GM23338 (cell line): ENCODE results near the gene IGFBP4. TPM values are rescaled to one million over a fixed set of nuclear protein-coding genes. Genes with fewer than 3 reads are reported as not detected.
A peak's percentile ranks its signal among the peaks of the same experiment; 100 is the strongest.

ENCODE experiments used
- ATAC-seq: fragments of 200-7000 bp; cut with Tn5 transposase; 3 replicates; pipeline ENCODE4 v1.9.1; 2020
- DNase-seq: peaks from one replicate; pipeline ENCODE4 v3.0.0-alpha.2; 2015; ENCODE audit warnings: low spot score
- H2AFZ ChIP-seq: fragments of 200-600 bp; sonication (generic); 2 replicates; pipeline ENCODE4 v1.8.0; 2016; ENCODE audit warnings: antibody characterized with exemption, mild to moderate bottlenecking, moderate library complexity
- H3F3A ChIP-seq: fragments of 200-600 bp; sonication (generic); replicated peaks from 2 replicates; pipeline ENCODE4 v1.8.0; 2017; ENCODE audit warnings: antibody characterized with exemption, mixed run types, low read depth
- H3K27ac ChIP-seq: fragments of 200-600 bp; sonication (generic); 2 replicates; pipeline ENCODE4 v1.6.1; 2016; ENCODE audit warnings: low read depth
- H3K27me3 ChIP-seq: fragments of 200-600 bp; sonication (generic); 2 replicates; pipeline ENCODE4 v1.8.0; 2016; ENCODE audit warnings: mild to moderate bottlenecking, mixed run types, moderate library complexity; ENCODE audit not compliant: insufficient read depth
- H3K36me3 ChIP-seq: fragments of 200-600 bp; sonication (generic); 2 replicates; pipeline ENCODE4 v1.8.0; 2016; ENCODE audit warnings: mild to moderate bottlenecking; ENCODE audit not compliant: insufficient read depth
- H3K4me1 ChIP-seq: fragments of 200-600 bp; sonication (generic); 2 replicates; pipeline ENCODE4 v1.8.0; 2016; ENCODE audit warnings: mild to moderate bottlenecking, moderate library complexity; ENCODE audit not compliant: insufficient read depth
- H3K4me2 ChIP-seq: fragments of 200-600 bp; sonication (generic); 2 replicates; pipeline ENCODE4 v1.7.1; 2017; ENCODE audit warnings: mixed run types
- H3K4me3 ChIP-seq: fragments of 200-600 bp; sonication (generic); 2 replicates; pipeline ENCODE4 v1.6.1; 2016; ENCODE audit warnings: mixed run types
- H3K79me2 ChIP-seq: fragments of 200-600 bp; sonication (generic); replicated peaks from 2 replicates; pipeline ENCODE4 v1.8.0; 2017; ENCODE audit warnings: mild to moderate bottlenecking; ENCODE audit not compliant: insufficient read depth
- H3K9me2 ChIP-seq: fragments of 200-600 bp; sonication (generic); 2 replicates; pipeline ENCODE4 v1.8.0; 2017; ENCODE audit not compliant: insufficient read depth
- H4K20me1 ChIP-seq: fragments of 200-600 bp; sonication (generic); replicated peaks from 2 replicates; pipeline ENCODE4 v1.8.0; 2017; ENCODE audit warnings: mild to moderate bottlenecking; ENCODE audit not compliant: insufficient read depth
- H3K27ac Mint-ChIP-seq: 2 replicates; pipeline ENCODE4 v1.8.0; 2020; ENCODE audit warnings: inconsistent platforms, mild to moderate bottlenecking, moderate library complexity, mixed read lengths
- H3K27me3 Mint-ChIP-seq: 3 replicates; pipeline ENCODE4 v1.8.0; 2022; ENCODE audit warnings: low read depth, mild to moderate bottlenecking, moderate library complexity, mixed read lengths, inconsistent platforms; ENCODE audit not compliant: insufficient read depth, poor library complexity
- H3K36me3 Mint-ChIP-seq: 3 replicates; pipeline ENCODE4 v1.8.0; 2021; ENCODE audit warnings: low read depth, mild to moderate bottlenecking, inconsistent platforms, moderate library complexity, mixed read lengths
- H3K4me1 Mint-ChIP-seq: 3 replicates; pipeline ENCODE4 v1.8.0; 2020; ENCODE audit warnings: mild to moderate bottlenecking, inconsistent platforms, mixed read lengths
- H3K4me3 Mint-ChIP-seq: 3 replicates; pipeline ENCODE4 v1.8.0; 2021; ENCODE audit warnings: moderate library complexity, mild to moderate bottlenecking, inconsistent platforms, mixed read lengths
- H3K9me3 Mint-ChIP-seq: 3 replicates; pipeline ENCODE4 v1.8.0; 2020; ENCODE audit warnings: moderate library complexity, mild to moderate bottlenecking, inconsistent platforms, mixed read lengths
- CREB1 ChIP-seq: fragments of 250-450 bp; sonication (Bioruptor Pico); IDR thresholded peaks from 2 replicates; pipeline ENCODE4 v1.5.0; 2020; ENCODE audit warnings: low read depth, mild to moderate bottlenecking, moderate library complexity
- EZH2 ChIP-seq: fragments of 200-600 bp; sonication (generic); IDR thresholded peaks from one replicate; pipeline ENCODE4 v1.8.0; 2017; ENCODE audit warnings: antibody characterized with exemption, mild to moderate bottlenecking, low read depth; ENCODE audit not compliant: unreplicated experiment
- EZH2phosphoT487 ChIP-seq: fragments of 200-600 bp; sonication (generic); IDR thresholded peaks from one replicate; pipeline ENCODE4 v1.8.1; 2018; ENCODE audit warnings: antibody characterized with exemption; ENCODE audit not compliant: unreplicated experiment
- JUNB ChIP-seq: IDR thresholded peaks from one replicate; pipeline ENCODE4 v1.6.1; 2016; ENCODE audit warnings: antibody characterized with exemption; ENCODE audit not compliant: unreplicated experiment
- NANOG ChIP-seq: IDR thresholded peaks from 2 replicates; pipeline ENCODE4 v1.6.1; 2016; ENCODE audit warnings: antibody characterized with exemption, borderline replicate concordance
- POLR2AphosphoS5 ChIP-seq: IDR thresholded peaks from 2 replicates; pipeline ENCODE4 v1.6.1; 2016; ENCODE audit warnings: antibody characterized with exemption, low read depth
- STAT1 ChIP-seq: IDR thresholded peaks from one replicate; pipeline ENCODE4 v1.6.1; 2016; ENCODE audit warnings: antibody characterized with exemption; ENCODE audit not compliant: unreplicated experiment
- ZNF114 ChIP-seq: fragments of 250-450 bp; sonication (Bioruptor Pico); IDR thresholded peaks from 2 replicates; pipeline ENCODE4 v1.5.0; 2020; ENCODE audit warnings: mild to moderate bottlenecking, moderate library complexity
- ZNF331 ChIP-seq: fragments of 250-450 bp; sonication (Bioruptor Pico); IDR thresholded peaks from 2 replicates; pipeline ENCODE4 v1.5.0; 2020; ENCODE audit warnings: low read depth, mild to moderate bottlenecking, moderate library complexity
- polyA plus RNA-seq: library from polyadenylated mRNA; unstranded; fragments of >200 nt; fragmentation: Nextera tagmentation; extraction: Ambion mirVana; gene quantifications from 2 replicates; pipeline ENCODE4 v1.2.1, GENCODE V29; 2016
- total RNA-seq: library from RNA; depleted of rRNA; stranded (reverse); fragments of >200 nt; shearing (Covaris generic); gene quantifications from 2 replicates; pipeline ENCODE4 v1.2.3, GENCODE V29; 2014
- TF ChIP-seq, protein P1 (sequence below): IDR thresholded peaks from one replicate; pipeline ENCODE4 v1.6.1; 2018; ENCODE audit warnings: antibody characterized with exemption; ENCODE audit not compliant: unreplicated experiment
- TF ChIP-seq, protein P2 (sequence below), 2 experiments: fragments of 200-600 bp in 1 of 2; sonication (generic) in 1 of 2; conservative IDR thresholded peaks; 2 replicates each; pipeline versions ENCODE4 v1.5.1 to v1.6.1; 2016 to 2017; ENCODE audit warnings: antibody characterized with exemption in 2 of 2, low read depth in 2 of 2, mild to moderate bottlenecking in 2 of 2, moderate library complexity in 1 of 2
- TF ChIP-seq, protein P3 (sequence below): IDR thresholded peaks from 2 replicates; pipeline ENCODE4 v1.6.1; 2016; ENCODE audit warnings: antibody characterized with exemption
- TF ChIP-seq, protein P4 (sequence below): fragments of 250-450 bp; sonication (Bioruptor Pico); IDR thresholded peaks from 2 replicates; pipeline ENCODE4 v1.5.0; 2020; ENCODE audit warnings: mild to moderate bottlenecking, moderate library complexity

The IGFBP4 gene
- total and polyA plus RNA-seq, 2 experiments from 2014 or later, result 38.7 to 78.9 TPM

DNA sequence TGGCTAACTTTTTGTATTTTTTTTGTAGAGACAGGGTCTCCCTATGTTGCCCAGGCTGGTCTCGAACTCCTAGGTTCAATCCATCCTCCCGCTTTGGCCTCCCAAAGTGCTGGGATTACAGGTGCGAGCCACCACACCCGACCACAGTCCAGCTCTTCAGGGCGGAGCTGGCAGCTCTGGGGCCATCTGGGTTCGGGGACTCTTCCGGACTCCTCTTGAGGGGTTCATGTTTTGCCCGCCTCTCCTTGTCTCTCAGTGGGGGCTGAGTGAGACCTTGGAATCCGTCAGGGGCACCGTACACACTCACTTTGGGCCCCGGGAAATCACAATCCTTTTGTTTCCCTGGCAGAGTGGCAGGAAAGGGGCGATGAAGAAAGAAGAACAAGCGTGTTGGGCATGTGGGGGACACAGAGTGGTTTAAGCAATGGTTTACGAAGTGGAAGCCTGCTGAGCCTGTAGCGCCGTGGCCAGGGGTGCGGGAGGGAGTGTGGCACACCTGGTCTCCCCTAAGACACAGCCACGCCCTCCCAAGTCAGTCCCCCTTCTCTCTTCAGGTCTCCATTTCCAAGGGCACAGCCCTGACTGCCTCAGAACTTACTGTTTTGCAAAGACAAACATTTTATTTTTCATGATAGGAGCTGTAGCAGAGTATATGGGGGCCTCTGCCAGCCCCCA, 32.1 kb downstream of the IGFBP4 start:
- Histone ChIP-seq H3K4me2 (peak overlapping the region; percentile 67; the same call in 1 of the 2 replicates), H3K36me3 (no peaks in the 10 kb centered on the region), H3K9me2 (no peaks in the 10 kb centered on the region), H3K4me1 (peaks cover 16% of the 10 kb centered on the region), H3K27me3 (no peaks in the 10 kb centered on the region), H4K20me1 (no peaks in the 10 kb centered on the region), H3K27ac (no peak overlapping the region), H3K4me3 (no peak overlapping the region), H3K79me2 (no peaks in the 10 kb centered on the region), H3F3A (no peaks in the 10 kb centered on the region), H2AFZ (peak overlapping the region; percentile 38; the same call in 1 of the 2 replicates)
- H3K27ac Mint-ChIP-seq, result no peak overlapping the region
- H3K4me3 Mint-ChIP-seq, result no peak overlapping the region
- peaks cover 22% of the 10 kb centered on the region for H3K36me3 Mint-ChIP-seq
- no peak for TF ChIP-seq EZH2phosphoT487
- TF ChIP-seq, protein P1, sequence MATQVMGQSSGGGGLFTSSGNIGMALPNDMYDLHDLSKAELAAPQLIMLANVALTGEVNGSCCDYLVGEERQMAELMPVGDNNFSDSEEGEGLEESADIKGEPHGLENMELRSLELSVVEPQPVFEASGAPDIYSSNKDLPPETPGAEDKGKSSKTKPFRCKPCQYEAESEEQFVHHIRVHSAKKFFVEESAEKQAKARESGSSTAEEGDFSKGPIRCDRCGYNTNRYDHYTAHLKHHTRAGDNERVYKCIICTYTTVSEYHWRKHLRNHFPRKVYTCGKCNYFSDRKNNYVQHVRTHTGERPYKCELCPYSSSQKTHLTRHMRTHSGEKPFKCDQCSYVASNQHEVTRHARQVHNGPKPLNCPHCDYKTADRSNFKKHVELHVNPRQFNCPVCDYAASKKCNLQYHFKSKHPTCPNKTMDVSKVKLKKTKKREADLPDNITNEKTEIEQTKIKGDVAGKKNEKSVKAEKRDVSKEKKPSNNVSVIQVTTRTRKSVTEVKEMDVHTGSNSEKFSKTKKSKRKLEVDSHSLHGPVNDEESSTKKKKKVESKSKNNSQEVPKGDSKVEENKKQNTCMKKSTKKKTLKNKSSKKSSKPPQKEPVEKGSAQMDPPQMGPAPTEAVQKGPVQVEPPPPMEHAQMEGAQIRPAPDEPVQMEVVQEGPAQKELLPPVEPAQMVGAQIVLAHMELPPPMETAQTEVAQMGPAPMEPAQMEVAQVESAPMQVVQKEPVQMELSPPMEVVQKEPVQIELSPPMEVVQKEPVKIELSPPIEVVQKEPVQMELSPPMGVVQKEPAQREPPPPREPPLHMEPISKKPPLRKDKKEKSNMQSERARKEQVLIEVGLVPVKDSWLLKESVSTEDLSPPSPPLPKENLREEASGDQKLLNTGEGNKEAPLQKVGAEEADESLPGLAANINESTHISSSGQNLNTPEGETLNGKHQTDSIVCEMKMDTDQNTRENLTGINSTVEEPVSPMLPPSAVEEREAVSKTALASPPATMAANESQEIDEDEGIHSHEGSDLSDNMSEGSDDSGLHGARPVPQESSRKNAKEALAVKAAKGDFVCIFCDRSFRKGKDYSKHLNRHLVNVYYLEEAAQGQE, result no peak
- no peak for TF ChIP-seq JUNB
- TF ChIP-seq ZNF114 (CRISPR knock-in tag), result no peak
- TF ChIP-seq, protein P2, sequence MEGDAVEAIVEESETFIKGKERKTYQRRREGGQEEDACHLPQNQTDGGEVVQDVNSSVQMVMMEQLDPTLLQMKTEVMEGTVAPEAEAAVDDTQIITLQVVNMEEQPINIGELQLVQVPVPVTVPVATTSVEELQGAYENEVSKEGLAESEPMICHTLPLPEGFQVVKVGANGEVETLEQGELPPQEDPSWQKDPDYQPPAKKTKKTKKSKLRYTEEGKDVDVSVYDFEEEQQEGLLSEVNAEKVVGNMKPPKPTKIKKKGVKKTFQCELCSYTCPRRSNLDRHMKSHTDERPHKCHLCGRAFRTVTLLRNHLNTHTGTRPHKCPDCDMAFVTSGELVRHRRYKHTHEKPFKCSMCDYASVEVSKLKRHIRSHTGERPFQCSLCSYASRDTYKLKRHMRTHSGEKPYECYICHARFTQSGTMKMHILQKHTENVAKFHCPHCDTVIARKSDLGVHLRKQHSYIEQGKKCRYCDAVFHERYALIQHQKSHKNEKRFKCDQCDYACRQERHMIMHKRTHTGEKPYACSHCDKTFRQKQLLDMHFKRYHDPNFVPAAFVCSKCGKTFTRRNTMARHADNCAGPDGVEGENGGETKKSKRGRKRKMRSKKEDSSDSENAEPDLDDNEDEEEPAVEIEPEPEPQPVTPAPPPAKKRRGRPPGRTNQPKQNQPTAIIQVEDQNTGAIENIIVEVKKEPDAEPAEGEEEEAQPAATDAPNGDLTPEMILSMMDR (conservative IDR thresholded peaks at IDR 0.05; ENCODE audit: low read depth in 2 of 2), result no peak
- TF ChIP-seq, protein P3, sequence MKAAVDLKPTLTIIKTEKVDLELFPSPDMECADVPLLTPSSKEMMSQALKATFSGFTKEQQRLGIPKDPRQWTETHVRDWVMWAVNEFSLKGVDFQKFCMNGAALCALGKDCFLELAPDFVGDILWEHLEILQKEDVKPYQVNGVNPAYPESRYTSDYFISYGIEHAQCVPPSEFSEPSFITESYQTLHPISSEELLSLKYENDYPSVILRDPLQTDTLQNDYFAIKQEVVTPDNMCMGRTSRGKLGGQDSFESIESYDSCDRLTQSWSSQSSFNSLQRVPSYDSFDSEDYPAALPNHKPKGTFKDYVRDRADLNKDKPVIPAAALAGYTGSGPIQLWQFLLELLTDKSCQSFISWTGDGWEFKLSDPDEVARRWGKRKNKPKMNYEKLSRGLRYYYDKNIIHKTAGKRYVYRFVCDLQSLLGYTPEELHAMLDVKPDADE, result no peak
- no peak for TF ChIP-seq POLR2AphosphoS5
- no peak for TF ChIP-seq STAT1
- no peak for TF ChIP-seq ZNF331
- no peak for TF ChIP-seq NANOG
- no peak for TF ChIP-seq CREB1 (CRISPR knock-in tag)
- TF ChIP-seq, protein P4, sequence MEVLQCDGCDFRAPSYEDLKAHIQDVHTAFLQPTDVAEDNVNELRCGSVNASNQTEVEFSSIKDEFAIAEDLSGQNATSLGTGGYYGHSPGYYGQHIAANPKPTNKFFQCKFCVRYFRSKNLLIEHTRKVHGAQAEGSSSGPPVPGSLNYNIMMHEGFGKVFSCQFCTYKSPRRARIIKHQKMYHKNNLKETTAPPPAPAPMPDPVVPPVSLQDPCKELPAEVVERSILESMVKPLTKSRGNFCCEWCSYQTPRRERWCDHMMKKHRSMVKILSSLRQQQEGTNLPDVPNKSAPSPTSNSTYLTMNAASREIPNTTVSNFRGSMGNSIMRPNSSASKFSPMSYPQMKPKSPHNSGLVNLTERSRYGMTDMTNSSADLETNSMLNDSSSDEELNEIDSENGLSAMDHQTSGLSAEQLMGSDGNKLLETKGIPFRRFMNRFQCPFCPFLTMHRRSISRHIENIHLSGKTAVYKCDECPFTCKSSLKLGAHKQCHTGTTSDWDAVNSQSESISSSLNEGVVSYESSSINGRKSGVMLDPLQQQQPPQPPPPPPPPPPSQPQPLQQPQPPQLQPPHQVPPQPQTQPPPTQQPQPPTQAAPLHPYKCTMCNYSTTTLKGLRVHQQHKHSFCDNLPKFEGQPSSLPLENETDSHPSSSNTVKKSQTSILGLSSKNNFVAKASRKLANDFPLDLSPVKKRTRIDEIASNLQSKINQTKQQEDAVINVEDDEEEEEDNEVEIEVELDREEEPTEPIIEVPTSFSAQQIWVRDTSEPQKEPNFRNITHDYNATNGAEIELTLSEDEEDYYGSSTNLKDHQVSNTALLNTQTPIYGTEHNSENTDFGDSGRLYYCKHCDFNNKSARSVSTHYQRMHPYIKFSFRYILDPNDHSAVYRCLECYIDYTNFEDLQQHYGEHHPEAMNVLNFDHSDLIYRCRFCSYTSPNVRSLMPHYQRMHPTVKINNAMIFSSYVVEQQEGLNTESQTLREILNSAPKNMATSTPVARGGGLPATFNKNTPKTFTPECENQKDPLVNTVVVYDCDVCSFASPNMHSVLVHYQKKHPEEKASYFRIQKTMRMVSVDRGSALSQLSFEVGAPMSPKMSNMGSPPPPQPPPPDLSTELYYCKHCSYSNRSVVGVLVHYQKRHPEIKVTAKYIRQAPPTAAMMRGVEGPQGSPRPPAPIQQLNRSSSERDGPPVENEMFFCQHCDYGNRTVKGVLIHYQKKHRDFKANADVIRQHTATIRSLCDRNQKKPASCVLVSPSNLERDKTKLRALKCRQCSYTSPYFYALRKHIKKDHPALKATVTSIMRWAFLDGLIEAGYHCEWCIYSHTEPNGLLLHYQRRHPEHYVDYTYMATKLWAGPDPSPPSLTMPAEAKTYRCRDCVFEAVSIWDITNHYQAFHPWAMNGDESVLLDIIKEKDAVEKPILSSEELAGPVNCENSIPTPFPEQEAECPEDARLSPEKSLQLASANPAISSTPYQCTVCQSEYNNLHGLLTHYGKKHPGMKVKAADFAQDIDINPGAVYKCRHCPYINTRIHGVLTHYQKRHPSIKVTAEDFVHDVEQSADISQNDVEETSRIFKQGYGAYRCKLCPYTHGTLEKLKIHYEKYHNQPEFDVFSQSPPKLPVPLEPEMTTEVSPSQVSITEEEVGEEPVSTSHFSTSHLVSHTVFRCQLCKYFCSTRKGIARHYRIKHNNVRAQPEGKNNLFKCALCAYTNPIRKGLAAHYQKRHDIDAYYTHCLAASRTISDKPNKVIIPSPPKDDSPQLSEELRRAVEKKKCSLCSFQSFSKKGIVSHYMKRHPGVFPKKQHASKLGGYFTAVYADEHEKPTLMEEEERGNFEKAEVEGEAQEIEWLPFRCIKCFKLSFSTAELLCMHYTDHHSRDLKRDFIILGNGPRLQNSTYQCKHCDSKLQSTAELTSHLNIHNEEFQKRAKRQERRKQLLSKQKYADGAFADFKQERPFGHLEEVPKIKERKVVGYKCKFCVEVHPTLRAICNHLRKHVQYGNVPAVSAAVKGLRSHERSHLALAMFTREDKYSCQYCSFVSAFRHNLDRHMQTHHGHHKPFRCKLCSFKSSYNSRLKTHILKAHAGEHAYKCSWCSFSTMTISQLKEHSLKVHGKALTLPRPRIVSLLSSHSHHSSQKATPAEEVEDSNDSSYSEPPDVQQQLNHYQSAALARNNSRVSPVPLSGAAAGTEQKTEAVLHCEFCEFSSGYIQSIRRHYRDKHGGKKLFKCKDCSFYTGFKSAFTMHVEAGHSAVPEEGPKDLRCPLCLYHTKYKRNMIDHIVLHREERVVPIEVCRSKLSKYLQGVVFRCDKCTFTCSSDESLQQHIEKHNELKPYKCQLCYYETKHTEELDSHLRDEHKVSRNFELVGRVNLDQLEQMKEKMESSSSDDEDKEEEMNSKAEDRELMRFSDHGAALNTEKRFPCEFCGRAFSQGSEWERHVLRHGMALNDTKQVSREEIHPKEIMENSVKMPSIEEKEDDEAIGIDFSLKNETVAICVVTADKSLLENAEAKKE (CRISPR knock-in tag), result no peak
- TF ChIP-seq EZH2, result no peak
- DNase-seq, result no peak
- peaks cover 25% of the 10 kb centered on the region for H3K27me3 Mint-ChIP-seq
- H3K9me3 Mint-ChIP-seq, result peaks cover 26% of the 10 kb centered on the region
- peak; percentile 8; the same call in 2 of the 3 replicates for ATAC-seq
- peaks cover 25% of the 10 kb centered on the region for H3K4me1 Mint-ChIP-seq
